WTC11 (cell line): ENCODE results near the gene FBXO42. TPM values are rescaled to one million over a fixed set of nuclear protein-coding genes. Genes with fewer than 3 reads are reported as not detected.
A peak's percentile ranks its signal among the peaks of the same experiment; 100 is the strongest.

ENCODE experiments used
- ATF1 ChIP-seq: sonication (generic); formaldehyde crosslinking; IDR thresholded peaks from 2 replicates; pipeline ENCODE4 v1.8.1; 2023; ENCODE audit warnings: mild to moderate bottlenecking, moderate library complexity, missing genetic modification reagents
- FOXK1 ChIP-seq: sonication (generic); formaldehyde crosslinking; IDR thresholded peaks from 2 replicates; pipeline ENCODE4 v1.8.0; 2022; ENCODE audit warnings: mild to moderate bottlenecking, moderate library complexity, missing genetic modification reagents
- MXD4 ChIP-seq: fragments of 250-450 bp; sonication (Bioruptor Pico); IDR thresholded peaks from 2 replicates; pipeline ENCODE4 v1.8.0; 2021; ENCODE audit warnings: mild to moderate bottlenecking, moderate library complexity, borderline replicate concordance
- NFATC4 ChIP-seq: fragments of 250-450 bp; sonication (Bioruptor Pico); IDR thresholded peaks from 2 replicates; pipeline ENCODE4 v1.9.0; 2021; ENCODE audit warnings: mild to moderate bottlenecking
- NR2C2 ChIP-seq: sonication (generic); formaldehyde crosslinking; IDR thresholded peaks from 2 replicates; pipeline ENCODE4 v1.8.0; 2022; ENCODE audit warnings: mild to moderate bottlenecking, missing genetic modification reagents
- SOX15 ChIP-seq: fragments of 250-450 bp; sonication (Bioruptor Pico); IDR thresholded peaks from 2 replicates; pipeline ENCODE4 v1.9.0; 2021; ENCODE audit warnings: mild to moderate bottlenecking
- TEAD1 ChIP-seq: sonication (generic); formaldehyde crosslinking; IDR thresholded peaks from 2 replicates; pipeline ENCODE4 v1.8.0; 2022; ENCODE audit warnings: mild to moderate bottlenecking, missing genetic modification reagents
- ZNF219 ChIP-seq: sonication (generic); formaldehyde crosslinking; IDR thresholded peaks from 2 replicates; pipeline ENCODE4 v1.8.0; 2023; ENCODE audit warnings: missing genetic modification reagents, mild to moderate bottlenecking, borderline replicate concordance
- ZNF232 ChIP-seq: sonication (generic); formaldehyde crosslinking; IDR thresholded peaks from 2 replicates; pipeline ENCODE4 v1.8.0; 2022; ENCODE audit warnings: mild to moderate bottlenecking, missing genetic modification reagents
- ZNF263 ChIP-seq: sonication (generic); formaldehyde crosslinking; IDR thresholded peaks from 2 replicates; pipeline ENCODE4 v1.8.1; 2022; ENCODE audit warnings: low read depth, mild to moderate bottlenecking, moderate library complexity, missing genetic modification reagents
- ZNF423 ChIP-seq: fragments of 250-450 bp; sonication (Bioruptor Pico); IDR thresholded peaks from 2 replicates; pipeline ENCODE4 v2.1.2; 2022; ENCODE audit warnings: mild to moderate bottlenecking, moderate library complexity
- total RNA-seq: library from RNA; stranded (reverse); gene quantifications from 3 replicates; pipeline ENCODE4 v1.2.3, GENCODE V29; 2021
- TF ChIP-seq, protein P1 (sequence below): sonication (generic); formaldehyde crosslinking; IDR thresholded peaks from 2 replicates; pipeline ENCODE4 v1.8.0; 2023; ENCODE audit warnings: mild to moderate bottlenecking, missing genetic modification reagents
- TF ChIP-seq, protein P2 (sequence below): sonication (generic); formaldehyde crosslinking; IDR thresholded peaks from 2 replicates; pipeline ENCODE4 v1.8.1; 2022; ENCODE audit warnings: low read depth, missing genetic modification reagents, borderline replicate concordance
- TF ChIP-seq, protein P3 (sequence below): sonication (generic); formaldehyde crosslinking; IDR thresholded peaks from 2 replicates; pipeline ENCODE4 v1.8.0; 2022; ENCODE audit warnings: mild to moderate bottlenecking, missing genetic modification reagents
- TF ChIP-seq, protein P4 (sequence below): sonication (generic); formaldehyde crosslinking; IDR thresholded peaks from 2 replicates; pipeline ENCODE4 v1.8.1; 2022; ENCODE audit warnings: mild to moderate bottlenecking, moderate library complexity, missing genetic modification reagents
- TF ChIP-seq, protein P5 (sequence below): sonication (generic); formaldehyde crosslinking; IDR thresholded peaks from 2 replicates; pipeline ENCODE4 v1.8.0; 2022; ENCODE audit warnings: missing genetic modification reagents
- TF ChIP-seq, protein P6 (sequence below): sonication (generic); formaldehyde crosslinking; IDR thresholded peaks from 2 replicates; pipeline ENCODE4 v1.8.0; 2023; ENCODE audit warnings: missing genetic modification reagents
- TF ChIP-seq, protein P7 (sequence below): sonication (generic); formaldehyde crosslinking; IDR thresholded peaks from 2 replicates; pipeline ENCODE4 v1.8.1; 2022; ENCODE audit warnings: missing genetic modification reagents, borderline replicate concordance
- TF ChIP-seq, protein P8 (sequence below): fragments of 250-450 bp; sonication (Bioruptor Pico); IDR thresholded peaks from 2 replicates; pipeline ENCODE4 v1.8.0; 2021; ENCODE audit warnings: mild to moderate bottlenecking
- TF ChIP-seq, protein P9 (sequence below): sonication (generic); formaldehyde crosslinking; IDR thresholded peaks from 2 replicates; pipeline ENCODE4 v1.8.1; 2022; ENCODE audit warnings: low read depth, mild to moderate bottlenecking, moderate library complexity, missing genetic modification reagents, borderline replicate concordance

Gene FBXO42
- total RNA-seq, 1 experiment from 2014 or later = 17.5 TPM

DNA sequence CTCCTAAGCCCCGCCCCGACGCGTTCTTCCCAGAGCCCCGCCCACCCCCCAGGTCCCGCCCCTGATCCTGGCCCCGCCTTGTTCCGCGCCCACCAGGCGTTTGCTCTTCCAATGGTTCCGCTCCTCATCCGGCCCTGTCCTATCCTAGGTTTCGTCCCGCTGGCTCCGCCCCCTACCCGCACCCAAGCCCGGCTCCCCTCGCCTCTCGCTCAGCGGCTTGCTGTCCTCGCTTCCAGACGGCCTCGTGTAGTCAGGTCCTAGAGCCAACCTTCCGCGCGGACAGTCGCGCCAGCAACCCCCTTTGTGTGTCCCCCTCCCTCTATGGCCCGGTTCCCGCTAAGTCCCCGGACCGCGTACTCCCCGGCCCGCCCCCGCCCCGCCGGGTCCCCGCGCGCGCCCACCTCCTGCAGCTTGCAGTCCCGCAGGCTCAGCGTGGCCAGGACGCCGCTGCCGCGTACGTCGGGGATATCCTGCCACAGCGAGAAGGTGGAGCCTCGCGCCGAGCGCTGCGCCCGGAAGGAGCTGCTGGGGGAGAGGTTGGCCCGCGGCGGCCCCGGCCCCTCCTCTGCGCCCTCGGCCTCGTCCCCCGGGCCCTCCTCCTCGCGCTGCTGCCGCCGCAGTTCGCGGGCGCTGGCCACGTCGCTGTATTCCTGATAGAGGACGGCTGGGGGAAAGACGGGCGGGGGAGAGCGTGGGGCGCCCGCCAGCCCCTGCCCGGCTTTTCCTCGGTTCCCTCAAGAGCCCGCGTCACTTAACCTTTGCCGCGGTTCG, 145.5 kb downstream of the FBXO42 start (continued):
- TF ChIP-seq, protein P1, sequence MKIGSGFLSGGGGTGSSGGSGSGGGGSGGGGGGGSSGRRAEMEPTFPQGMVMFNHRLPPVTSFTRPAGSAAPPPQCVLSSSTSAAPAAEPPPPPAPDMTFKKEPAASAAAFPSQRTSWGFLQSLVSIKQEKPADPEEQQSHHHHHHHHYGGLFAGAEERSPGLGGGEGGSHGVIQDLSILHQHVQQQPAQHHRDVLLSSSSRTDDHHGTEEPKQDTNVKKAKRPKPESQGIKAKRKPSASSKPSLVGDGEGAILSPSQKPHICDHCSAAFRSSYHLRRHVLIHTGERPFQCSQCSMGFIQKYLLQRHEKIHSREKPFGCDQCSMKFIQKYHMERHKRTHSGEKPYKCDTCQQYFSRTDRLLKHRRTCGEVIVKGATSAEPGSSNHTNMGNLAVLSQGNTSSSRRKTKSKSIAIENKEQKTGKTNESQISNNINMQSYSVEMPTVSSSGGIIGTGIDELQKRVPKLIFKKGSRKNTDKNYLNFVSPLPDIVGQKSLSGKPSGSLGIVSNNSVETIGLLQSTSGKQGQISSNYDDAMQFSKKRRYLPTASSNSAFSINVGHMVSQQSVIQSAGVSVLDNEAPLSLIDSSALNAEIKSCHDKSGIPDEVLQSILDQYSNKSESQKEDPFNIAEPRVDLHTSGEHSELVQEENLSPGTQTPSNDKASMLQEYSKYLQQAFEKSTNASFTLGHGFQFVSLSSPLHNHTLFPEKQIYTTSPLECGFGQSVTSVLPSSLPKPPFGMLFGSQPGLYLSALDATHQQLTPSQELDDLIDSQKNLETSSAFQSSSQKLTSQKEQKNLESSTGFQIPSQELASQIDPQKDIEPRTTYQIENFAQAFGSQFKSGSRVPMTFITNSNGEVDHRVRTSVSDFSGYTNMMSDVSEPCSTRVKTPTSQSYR (CRISPR knock-in tag) = no peak
- TF ChIP-seq, protein P2, sequence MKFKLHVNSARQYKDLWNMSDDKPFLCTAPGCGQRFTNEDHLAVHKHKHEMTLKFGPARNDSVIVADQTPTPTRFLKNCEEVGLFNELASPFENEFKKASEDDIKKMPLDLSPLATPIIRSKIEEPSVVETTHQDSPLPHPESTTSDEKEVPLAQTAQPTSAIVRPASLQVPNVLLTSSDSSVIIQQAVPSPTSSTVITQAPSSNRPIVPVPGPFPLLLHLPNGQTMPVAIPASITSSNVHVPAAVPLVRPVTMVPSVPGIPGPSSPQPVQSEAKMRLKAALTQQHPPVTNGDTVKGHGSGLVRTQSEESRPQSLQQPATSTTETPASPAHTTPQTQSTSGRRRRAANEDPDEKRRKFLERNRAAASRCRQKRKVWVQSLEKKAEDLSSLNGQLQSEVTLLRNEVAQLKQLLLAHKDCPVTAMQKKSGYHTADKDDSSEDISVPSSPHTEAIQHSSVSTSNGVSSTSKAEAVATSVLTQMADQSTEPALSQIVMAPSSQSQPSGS (CRISPR knock-in tag) = no peak
- TF ChIP-seq ZNF219 (CRISPR knock-in tag) (no peak), FOXK1 (peak; percentile 70; the same call in 1 of the 2 replicates), ZNF232 (CRISPR knock-in tag) (peak; percentile 80; the same call in 1 of the 2 replicates), ZNF263 (CRISPR knock-in tag) (peak; percentile 60; the same call in 1 of the 2 replicates), ZNF423 (no peak), NR2C2 (CRISPR knock-in tag) (no peak), ATF1 (CRISPR knock-in tag) (0 out of 2 replicates have a peak, but pooled peaks have one; percentile 61), SOX15 (CRISPR knock-in tag) (no peak), MXD4 (CRISPR knock-in tag) (no peak), TEAD1 (CRISPR knock-in tag) (no peak), NFATC4 (0 out of 2 replicates have a peak, but pooled peaks have one; percentile 1)
- TF ChIP-seq, protein P3, sequence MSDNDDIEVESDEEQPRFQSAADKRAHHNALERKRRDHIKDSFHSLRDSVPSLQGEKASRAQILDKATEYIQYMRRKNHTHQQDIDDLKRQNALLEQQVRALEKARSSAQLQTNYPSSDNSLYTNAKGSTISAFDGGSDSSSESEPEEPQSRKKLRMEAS = peak; percentile 56; the same call in 1 of the 2 replicates
- TF ChIP-seq, protein P4, sequence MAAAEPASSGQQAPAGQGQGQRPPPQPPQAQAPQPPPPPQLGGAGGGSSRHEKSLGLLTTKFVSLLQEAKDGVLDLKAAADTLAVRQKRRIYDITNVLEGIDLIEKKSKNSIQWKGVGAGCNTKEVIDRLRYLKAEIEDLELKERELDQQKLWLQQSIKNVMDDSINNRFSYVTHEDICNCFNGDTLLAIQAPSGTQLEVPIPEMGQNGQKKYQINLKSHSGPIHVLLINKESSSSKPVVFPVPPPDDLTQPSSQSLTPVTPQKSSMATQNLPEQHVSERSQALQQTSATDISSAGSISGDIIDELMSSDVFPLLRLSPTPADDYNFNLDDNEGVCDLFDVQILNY (CRISPR knock-in tag) = peak; percentile 83; the same call in 1 of the 2 replicates
- TF ChIP-seq, protein P5, sequence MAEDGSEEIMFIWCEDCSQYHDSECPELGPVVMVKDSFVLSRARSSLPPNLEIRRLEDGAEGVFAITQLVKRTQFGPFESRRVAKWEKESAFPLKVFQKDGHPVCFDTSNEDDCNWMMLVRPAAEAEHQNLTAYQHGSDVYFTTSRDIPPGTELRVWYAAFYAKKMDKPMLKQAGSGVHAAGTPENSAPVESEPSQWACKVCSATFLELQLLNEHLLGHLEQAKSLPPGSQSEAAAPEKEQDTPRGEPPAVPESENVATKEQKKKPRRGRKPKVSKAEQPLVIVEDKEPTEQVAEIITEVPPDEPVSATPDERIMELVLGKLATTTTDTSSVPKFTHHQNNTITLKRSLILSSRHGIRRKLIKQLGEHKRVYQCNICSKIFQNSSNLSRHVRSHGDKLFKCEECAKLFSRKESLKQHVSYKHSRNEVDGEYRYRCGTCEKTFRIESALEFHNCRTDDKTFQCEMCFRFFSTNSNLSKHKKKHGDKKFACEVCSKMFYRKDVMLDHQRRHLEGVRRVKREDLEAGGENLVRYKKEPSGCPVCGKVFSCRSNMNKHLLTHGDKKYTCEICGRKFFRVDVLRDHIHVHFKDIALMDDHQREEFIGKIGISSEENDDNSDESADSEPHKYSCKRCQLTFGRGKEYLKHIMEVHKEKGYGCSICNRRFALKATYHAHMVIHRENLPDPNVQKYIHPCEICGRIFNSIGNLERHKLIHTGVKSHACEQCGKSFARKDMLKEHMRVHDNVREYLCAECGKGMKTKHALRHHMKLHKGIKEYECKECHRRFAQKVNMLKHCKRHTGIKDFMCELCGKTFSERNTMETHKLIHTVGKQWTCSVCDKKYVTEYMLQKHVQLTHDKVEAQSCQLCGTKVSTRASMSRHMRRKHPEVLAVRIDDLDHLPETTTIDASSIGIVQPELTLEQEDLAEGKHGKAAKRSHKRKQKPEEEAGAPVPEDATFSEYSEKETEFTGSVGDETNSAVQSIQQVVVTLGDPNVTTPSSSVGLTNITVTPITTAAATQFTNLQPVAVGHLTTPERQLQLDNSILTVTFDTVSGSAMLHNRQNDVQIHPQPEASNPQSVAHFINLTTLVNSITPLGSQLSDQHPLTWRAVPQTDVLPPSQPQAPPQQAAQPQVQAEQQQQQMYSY = no peak
- TF ChIP-seq, protein P6, sequence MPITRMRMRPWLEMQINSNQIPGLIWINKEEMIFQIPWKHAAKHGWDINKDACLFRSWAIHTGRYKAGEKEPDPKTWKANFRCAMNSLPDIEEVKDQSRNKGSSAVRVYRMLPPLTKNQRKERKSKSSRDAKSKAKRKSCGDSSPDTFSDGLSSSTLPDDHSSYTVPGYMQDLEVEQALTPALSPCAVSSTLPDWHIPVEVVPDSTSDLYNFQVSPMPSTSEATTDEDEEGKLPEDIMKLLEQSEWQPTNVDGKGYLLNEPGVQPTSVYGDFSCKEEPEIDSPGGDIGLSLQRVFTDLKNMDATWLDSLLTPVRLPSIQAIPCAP (CRISPR knock-in tag) = no peak
- TF ChIP-seq, protein P7, sequence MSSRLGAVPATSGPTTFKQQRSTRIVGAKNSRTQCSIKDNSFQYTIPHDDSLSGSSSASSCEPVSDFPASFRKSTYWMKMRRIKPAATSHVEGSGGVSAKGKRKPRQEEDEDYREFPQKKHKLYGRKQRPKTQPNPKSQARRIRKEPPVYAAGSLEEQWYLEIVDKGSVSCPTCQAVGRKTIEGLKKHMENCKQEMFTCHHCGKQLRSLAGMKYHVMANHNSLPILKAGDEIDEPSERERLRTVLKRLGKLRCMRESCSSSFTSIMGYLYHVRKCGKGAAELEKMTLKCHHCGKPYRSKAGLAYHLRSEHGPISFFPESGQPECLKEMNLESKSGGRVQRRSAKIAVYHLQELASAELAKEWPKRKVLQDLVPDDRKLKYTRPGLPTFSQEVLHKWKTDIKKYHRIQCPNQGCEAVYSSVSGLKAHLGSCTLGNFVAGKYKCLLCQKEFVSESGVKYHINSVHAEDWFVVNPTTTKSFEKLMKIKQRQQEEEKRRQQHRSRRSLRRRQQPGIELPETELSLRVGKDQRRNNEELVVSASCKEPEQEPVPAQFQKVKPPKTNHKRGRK (CRISPR knock-in tag) = no peak
- TF ChIP-seq, protein P8, sequence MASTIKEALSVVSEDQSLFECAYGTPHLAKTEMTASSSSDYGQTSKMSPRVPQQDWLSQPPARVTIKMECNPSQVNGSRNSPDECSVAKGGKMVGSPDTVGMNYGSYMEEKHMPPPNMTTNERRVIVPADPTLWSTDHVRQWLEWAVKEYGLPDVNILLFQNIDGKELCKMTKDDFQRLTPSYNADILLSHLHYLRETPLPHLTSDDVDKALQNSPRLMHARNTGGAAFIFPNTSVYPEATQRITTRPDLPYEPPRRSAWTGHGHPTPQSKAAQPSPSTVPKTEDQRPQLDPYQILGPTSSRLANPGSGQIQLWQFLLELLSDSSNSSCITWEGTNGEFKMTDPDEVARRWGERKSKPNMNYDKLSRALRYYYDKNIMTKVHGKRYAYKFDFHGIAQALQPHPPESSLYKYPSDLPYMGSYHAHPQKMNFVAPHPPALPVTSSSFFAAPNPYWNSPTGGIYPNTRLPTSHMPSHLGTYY (CRISPR knock-in tag) = no peak
- TF ChIP-seq, protein P9, sequence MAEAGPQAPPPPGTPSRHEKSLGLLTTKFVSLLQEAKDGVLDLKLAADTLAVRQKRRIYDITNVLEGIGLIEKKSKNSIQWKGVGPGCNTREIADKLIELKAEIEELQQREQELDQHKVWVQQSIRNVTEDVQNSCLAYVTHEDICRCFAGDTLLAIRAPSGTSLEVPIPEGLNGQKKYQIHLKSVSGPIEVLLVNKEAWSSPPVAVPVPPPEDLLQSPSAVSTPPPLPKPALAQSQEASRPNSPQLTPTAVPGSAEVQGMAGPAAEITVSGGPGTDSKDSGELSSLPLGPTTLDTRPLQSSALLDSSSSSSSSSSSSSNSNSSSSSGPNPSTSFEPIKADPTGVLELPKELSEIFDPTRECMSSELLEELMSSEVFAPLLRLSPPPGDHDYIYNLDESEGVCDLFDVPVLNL (CRISPR knock-in tag) = no peak
